Superior temporal gyrus (tissue), 1 donor: Measurements from ENCODE around the gene ALG12.
"Not testable (repeated sequence)": the region's sequence is repeated elsewhere in the genome, so short reads cannot be mapped to it uniquely, and the experiment has no call there.

Experiments
- DNase-seq: peaks from one replicate; pipeline ENCODE4 v3.0.0-alpha.2; 2016; ENCODE audit errors: extremely low spot score

Gene ALG12

DNA sequence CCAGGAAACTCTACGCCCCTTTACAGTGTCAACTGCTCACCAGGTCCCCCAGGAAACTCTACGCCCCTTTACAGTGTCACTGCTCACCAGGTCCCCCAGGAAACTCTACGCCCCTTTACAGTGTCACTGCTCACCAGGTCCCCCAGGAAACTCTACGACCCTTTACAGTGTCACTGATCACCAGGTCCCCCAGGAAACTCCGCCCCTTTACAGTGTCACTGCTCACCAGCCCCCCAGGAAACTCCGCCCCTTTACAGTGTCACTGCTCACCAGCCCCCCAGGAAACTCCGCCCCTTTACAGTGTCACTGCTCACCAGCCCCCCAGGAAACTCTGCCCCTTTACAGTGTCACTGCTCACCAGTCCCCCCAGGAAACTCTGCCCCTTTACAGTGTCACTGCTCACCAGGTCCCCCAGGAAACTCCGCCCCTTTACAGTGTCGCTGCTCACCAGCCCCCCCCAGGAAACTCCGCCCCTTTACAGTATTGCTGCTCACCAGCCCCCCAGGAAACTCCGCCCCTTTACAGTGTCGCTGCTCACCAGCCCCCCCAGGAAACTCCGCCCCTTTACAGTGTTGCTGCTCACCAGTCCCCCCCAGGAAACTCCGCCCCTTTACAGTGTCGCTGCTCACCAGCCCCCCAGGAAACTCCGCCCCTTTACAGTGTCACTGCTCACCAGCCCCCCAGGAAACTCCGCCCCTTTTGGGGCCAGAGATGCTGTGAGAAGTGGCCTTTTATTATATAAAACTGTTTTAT lies 27.0 kb upstream of the ALG12 start:
- DNase-seq: not testable (repeated sequence)

- no peak for DNase-seq
Observed at GRCh38 chr22:49944399-49944891, 26.2 kb upstream of the ALG12 start.

DNA sequence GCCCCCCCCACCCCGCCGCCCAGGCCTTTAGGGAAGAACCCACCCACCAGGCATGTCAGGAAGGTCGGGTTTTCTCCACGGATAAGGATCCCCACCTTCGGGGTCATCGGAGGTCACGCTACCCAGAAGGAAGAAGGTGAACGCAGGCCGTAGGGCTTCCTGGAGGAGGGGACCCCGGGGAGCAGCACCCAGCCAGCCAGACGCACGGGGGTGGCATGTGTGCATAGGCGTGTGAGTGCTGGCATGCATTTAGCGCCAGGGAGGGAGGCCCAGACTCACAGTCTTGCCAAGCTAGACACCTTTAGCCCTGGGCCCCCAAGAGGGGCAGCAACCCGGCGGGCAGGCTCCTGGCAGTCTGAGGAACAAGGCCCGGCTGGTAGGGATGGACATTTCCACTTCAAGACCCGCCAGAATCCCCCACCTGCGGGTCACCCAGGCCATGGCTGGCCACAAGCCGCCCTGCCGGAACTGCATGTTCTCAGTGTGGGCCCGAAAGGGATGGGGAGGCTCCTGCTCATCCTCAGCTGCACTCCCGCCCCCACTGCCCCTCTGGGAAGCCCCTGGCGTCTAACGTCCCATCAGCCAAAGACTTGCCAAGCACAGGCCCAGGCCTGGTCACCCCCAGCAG lies 25.6 kb upstream of the ALG12 start:
- no peak for DNase-seq

- no peak for DNase-seq
Observed at GRCh38 chr22:49943405-49943765, 25.1 kb upstream of the ALG12 start.

- DNase-seq: no peak
Observed at GRCh38 chr22:49942565-49943404, 24.5 kb upstream of the ALG12 start.

- DNase-seq: no peak
Observed at GRCh38 chr22:49941507-49942316, 23.5 kb upstream of the ALG12 start.

- DNase-seq: no peak
Observed at GRCh38 chr22:49938565-49939136, 20.4 kb upstream of the ALG12 start.

GRCh38 chr22:49937758-49938564 lies 19.7 kb upstream of the ALG12 start:
- peak; percentile 74 for DNase-seq

DNA sequence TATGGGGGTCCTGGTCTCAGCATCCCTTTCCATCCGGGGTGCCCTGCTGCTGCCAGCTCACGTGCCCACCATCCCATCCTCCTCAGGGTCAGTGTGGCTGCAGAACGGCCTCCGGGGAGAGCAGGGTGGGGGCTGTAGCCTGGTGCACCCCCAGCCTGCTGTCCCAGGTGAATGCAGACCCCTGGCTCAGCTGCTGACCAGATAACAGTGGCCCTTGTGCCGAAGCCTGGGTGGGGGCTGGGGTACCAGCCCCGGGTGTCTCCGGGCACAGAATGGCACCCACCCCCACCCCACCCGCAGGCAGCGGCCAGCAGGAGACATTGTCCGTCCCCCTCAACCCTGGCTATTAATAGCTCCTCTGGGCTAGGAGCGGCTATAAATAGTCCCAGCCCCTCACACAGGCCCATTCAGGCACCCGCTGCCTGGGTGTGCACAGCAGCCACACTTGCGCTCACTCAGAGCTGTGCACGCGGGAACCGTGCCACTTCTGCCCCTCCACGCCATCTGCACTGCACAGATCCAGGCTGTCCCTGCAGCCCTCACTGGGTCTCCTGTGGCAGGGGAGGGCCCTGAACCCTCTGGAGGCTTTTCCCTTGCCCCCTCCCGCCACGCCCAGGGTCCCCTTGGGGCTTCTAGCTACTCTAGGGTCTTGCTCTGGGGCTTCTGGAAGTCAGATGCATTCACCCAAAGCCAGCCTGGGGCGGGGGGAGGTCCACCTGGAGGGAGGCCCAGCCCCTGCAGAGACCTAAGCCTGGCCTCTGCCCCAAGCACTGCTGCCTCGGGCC lies 18.9 kb upstream of the ALG12 start:
- DNase-seq: peak; percentile 80

- DNase-seq: peak; percentile 42
Observed at GRCh38 chr22:49936018-49936972, 18.1 kb upstream of the ALG12 start.

GRCh38 chr22:49935561-49935960 lies 17.3 kb upstream of the ALG12 start:
- no peak for DNase-seq

DNA sequence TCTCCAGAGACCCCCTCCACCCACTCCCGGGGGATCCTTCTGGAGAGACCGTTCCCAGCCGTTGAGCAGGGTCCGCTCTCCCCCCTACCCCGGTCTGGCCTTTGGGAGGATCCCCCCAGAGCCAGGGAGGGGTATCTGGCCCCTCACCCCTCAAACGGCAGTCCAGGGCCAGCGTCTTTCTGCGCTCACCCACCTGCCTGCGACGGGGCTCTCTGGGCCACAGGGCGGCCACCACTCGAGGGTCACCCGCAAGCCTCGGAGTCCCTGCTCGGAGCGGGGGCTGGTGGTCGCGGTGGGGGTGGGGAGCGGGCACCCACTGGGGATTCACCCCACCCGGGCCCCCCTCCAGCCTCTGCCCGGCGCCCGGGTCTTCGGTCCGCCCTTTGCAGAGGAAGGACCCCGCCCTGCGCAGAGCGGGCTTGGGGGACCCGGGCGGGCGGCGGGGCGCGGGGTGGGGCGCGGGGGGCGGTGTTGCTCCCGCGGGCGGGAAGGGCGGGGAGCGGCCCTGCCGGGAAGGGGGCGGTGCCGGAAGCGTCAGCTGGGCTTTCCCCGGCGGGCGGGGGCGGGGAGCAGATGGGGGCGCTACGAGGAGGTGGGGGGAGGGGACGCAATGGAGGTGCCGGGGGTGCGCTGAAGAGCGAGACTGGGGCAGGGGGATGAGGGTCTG lies 16.8 kb upstream of the ALG12 start:
- no peak for DNase-seq

GRCh38 chr22:49934160-49934890 lies 16.1 kb upstream of the ALG12 start:
- peak; percentile 27 for DNase-seq

GRCh38 chr22:49933236-49934159 lies 15.3 kb upstream of the ALG12 start:
- peak; percentile 69 for DNase-seq

GRCh38 chr22:49930596-49931412 lies 12.6 kb upstream of the ALG12 start:
- DNase-seq: peak; percentile 89
